Prostate gland (tissue), 2 donors: ENCODE results near the gene CDH22.

Experiments used
- CTCF ChIP-seq, 4 experiments: fragments of 200-600 bp in 2 of 4; fragments of 450-650 bp in 2 of 4; sonication (generic) in 2 of 4; IDR thresholded peaks; 1 replicate in 3 of 4; 2 replicates in 1 of 4; pipeline ENCODE4 v1.5.1; 2016 to 2019; ENCODE audit warnings: antibody characterized with exemption in 4 of 4, mild to moderate bottlenecking in 2 of 4, moderate library complexity in 2 of 4
- POLR2A ChIP-seq: fragments of 450-650 bp; IDR thresholded peaks from one replicate; pipeline ENCODE4 v1.6.1; 2016; ENCODE audit warnings: antibody characterized with exemption, mild to moderate bottlenecking
- POLR2AphosphoS5 ChIP-seq: sonication (generic); formaldehyde crosslinking; IDR thresholded peaks from one replicate; pipeline ENCODE4 v1.6.1; 2017; ENCODE audit warnings: antibody characterized with exemption

- TF ChIP-seq CTCF (IDR thresholded peaks at IDR 0.05) (no peak), POLR2A (no peak), POLR2AphosphoS5 (no peak)
Measured at GRCh38 chr20:46279103-46279502, 29.2 kb downstream of the CDH22 start.
